ENCODE measurements around the gene LYL1. TPM values are rescaled to one million over a fixed set of nuclear protein-coding genes. Genes with fewer than 3 reads are reported as not detected.

LYL1 gene
- total RNA-seq, 1 donor from 2014 or later: 3.3 TPM

- no peak for DNase-seq (ENCODE audit: low read depth)
- H3K4me3 ChIP-seq (ENCODE audit: low read depth, low read length): no peak overlapping the region
- H3K27me3 ChIP-seq (ENCODE audit: control insufficient read depth, insufficient read depth, low read length): peaks cover under 1% of the 10 kb centered on the region
- no peaks in the 10 kb centered on the region for H3K36me3 ChIP-seq (ENCODE audit: control insufficient read depth, insufficient read depth, low read length)
- TF ChIP-seq CTCF (IDR thresholded peaks at IDR 0.05; ENCODE audit: insufficient read depth, low read length, poor library complexity, severe bottlenecking): peak; percentile 45
Observed at GRCh38 chr19:13089139-13089856, 13.4 kb downstream of the LYL1 start.

GRCh38 chr19:13087795-13088537 is 14.7 kb downstream of the LYL1 start:
- Histone ChIP-seq H3K4me3 (ENCODE audit: low read depth, low read length) (peak overlapping the region; percentile 20), H3K27me3 (ENCODE audit: control insufficient read depth, insufficient read depth, low read length) (no peaks in the 10 kb centered on the region), H3K36me3 (ENCODE audit: control insufficient read depth, insufficient read depth, low read length) (no peaks in the 10 kb centered on the region)
- DNase-seq (ENCODE audit: low read depth): no peak
- TF ChIP-seq CTCF (IDR thresholded peaks at IDR 0.05; ENCODE audit: insufficient read depth, low read length, poor library complexity, severe bottlenecking): no peak

GRCh38 chr19:13087295-13087694 is 15.4 kb downstream of the LYL1 start:
- no peak for DNase-seq (ENCODE audit: low read depth)
- Histone ChIP-seq H3K27me3 (ENCODE audit: control insufficient read depth, insufficient read depth, low read length) (no peaks in the 10 kb centered on the region), H3K36me3 (ENCODE audit: control insufficient read depth, insufficient read depth, low read length) (no peaks in the 10 kb centered on the region), H3K4me3 (ENCODE audit: low read depth, low read length) (no peak overlapping the region)
- no peak for TF ChIP-seq CTCF (IDR thresholded peaks at IDR 0.05; ENCODE audit: insufficient read depth, low read length, poor library complexity, severe bottlenecking)

- Histone ChIP-seq H3K27me3 (ENCODE audit: control insufficient read depth, insufficient read depth, low read length) (no peaks in the 10 kb centered on the region), H3K4me3 (ENCODE audit: low read depth, low read length) (no peak overlapping the region), H3K36me3 (ENCODE audit: control insufficient read depth, insufficient read depth, low read length) (no peaks in the 10 kb centered on the region)
- no peak for DNase-seq (ENCODE audit: low read depth)
- no peak for TF ChIP-seq CTCF (IDR thresholded peaks at IDR 0.05; ENCODE audit: insufficient read depth, low read length, poor library complexity, severe bottlenecking)
Observed at GRCh38 chr19:13086341-13086740, 16.3 kb downstream of the LYL1 start.

- DNase-seq (ENCODE audit: low read depth): no peak
- TF ChIP-seq CTCF (IDR thresholded peaks at IDR 0.05; ENCODE audit: insufficient read depth, low read length, poor library complexity, severe bottlenecking): no peak
- H3K27me3 ChIP-seq (ENCODE audit: control insufficient read depth, insufficient read depth, low read length): no peaks in the 10 kb centered on the region
- H3K4me3 ChIP-seq (ENCODE audit: low read depth, low read length): no peak overlapping the region
- H3K36me3 ChIP-seq (ENCODE audit: control insufficient read depth, insufficient read depth, low read length): no peaks in the 10 kb centered on the region
Observed at GRCh38 chr19:13085666-13086065, 17.0 kb downstream of the LYL1 start.

Data from kidney epithelial cell (primary cell).